ENCODE data around the gene CRP.

Gene CRP

GRCh38 chr1:159715855-159716254 lies 1.5 kb upstream of the CRP start:
- no peak for ATAC-seq (ENCODE audit: insufficient read depth, low read depth)
- H3K27ac ChIP-seq (ENCODE audit: low read length): no peak overlapping the region
- TF ChIP-seq EZH2 (IDR thresholded peaks at IDR 0.05; ENCODE audit: borderline replicate concordance, low read depth, low read length, severe bottlenecking): no peak
- TF ChIP-seq, protein P1, sequence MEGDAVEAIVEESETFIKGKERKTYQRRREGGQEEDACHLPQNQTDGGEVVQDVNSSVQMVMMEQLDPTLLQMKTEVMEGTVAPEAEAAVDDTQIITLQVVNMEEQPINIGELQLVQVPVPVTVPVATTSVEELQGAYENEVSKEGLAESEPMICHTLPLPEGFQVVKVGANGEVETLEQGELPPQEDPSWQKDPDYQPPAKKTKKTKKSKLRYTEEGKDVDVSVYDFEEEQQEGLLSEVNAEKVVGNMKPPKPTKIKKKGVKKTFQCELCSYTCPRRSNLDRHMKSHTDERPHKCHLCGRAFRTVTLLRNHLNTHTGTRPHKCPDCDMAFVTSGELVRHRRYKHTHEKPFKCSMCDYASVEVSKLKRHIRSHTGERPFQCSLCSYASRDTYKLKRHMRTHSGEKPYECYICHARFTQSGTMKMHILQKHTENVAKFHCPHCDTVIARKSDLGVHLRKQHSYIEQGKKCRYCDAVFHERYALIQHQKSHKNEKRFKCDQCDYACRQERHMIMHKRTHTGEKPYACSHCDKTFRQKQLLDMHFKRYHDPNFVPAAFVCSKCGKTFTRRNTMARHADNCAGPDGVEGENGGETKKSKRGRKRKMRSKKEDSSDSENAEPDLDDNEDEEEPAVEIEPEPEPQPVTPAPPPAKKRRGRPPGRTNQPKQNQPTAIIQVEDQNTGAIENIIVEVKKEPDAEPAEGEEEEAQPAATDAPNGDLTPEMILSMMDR (IDR thresholded peaks at IDR 0.05; ENCODE audit: borderline replicate concordance, extremely low read depth, low read length, poor library complexity, severe bottlenecking): no peak

DNA sequence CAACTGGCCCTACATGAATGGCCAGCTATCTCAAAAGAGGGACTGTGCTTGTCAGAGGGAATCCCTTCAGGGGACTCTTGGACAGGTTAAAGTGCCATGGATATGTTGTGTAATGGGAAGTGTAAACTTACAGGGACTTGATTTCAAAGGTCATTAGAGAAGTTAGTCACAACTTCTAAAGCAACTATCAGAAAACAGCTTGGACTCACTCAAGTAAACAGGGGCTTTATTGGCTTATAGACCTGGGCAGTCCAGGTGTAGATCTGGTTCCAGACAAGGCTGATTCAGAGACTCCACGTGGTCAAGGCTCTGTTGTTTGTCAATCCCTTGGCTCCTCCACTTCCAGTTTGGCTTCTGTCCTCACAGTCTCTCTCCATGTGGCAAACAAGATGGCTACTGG lies 2.3 kb downstream of the CRP start:
- Histone ChIP-seq H3K27ac (ENCODE audit: low read length) (no peak overlapping the region), H3K9ac (ENCODE audit: low read depth, low read length) (no peak overlapping the region), H3K4me1 (ENCODE audit: insufficient read depth, low read length) (no peaks in the 10 kb centered on the region), H4K20me1 (ENCODE audit: insufficient read depth, low read length) (no peaks in the 10 kb centered on the region), H3K9me3 (ENCODE audit: insufficient read depth, low read length, severe bottlenecking) (no peaks in the 10 kb centered on the region), H2AFZ (ENCODE audit: low read depth, low read length) (no peak overlapping the region), H3K4me3 (ENCODE audit: low read depth in 1 of 2, low read length in 2 of 2) (no peak overlapping the region), H3K27me3 (ENCODE audit: insufficient read depth, low read length, poor library complexity) (peaks cover 5% of the 10 kb centered on the region), H3K36me3 (ENCODE audit: insufficient read depth, low read length) (no peaks in the 10 kb centered on the region), H3K4me2 (ENCODE audit: insufficient read depth, low read length) (no peak overlapping the region), H3K79me2 (ENCODE audit: insufficient read depth, low read length) (no peaks in the 10 kb centered on the region)
- DNase-seq: no peak
- TF ChIP-seq EZH2 (IDR thresholded peaks at IDR 0.05; ENCODE audit: borderline replicate concordance, low read depth, low read length, severe bottlenecking): no peak
- TF ChIP-seq, protein P1 (IDR thresholded peaks at IDR 0.05; ENCODE audit: borderline replicate concordance, extremely low read depth, low read length, poor library complexity, severe bottlenecking): no peak
- no peak for ATAC-seq (ENCODE audit: insufficient read depth, low read depth)

More at GRCh38 chr1:159715855-159716254, 1.5 kb upstream of the CRP start:
- H3K4me3 ChIP-seq (ENCODE audit: low read depth in 1 of 2, low read length in 2 of 2): no peak overlapping the region
- no peak for DNase-seq
- no peak overlapping the region for H3K9ac ChIP-seq (ENCODE audit: low read depth, low read length)
- no peak overlapping the region for H2AFZ ChIP-seq (ENCODE audit: low read depth, low read length)
- H3K4me2 ChIP-seq (ENCODE audit: insufficient read depth, low read length): no peak overlapping the region
- H4K20me1 ChIP-seq (ENCODE audit: insufficient read depth, low read length): no peaks in the 10 kb centered on the region
- no peaks in the 10 kb centered on the region for H3K79me2 ChIP-seq (ENCODE audit: insufficient read depth, low read length)
- no peaks in the 10 kb centered on the region for H3K4me1 ChIP-seq (ENCODE audit: insufficient read depth, low read length)
- H3K9me3 ChIP-seq (ENCODE audit: insufficient read depth, low read length, severe bottlenecking): peaks cover 19% of the 10 kb centered on the region
- no peaks in the 10 kb centered on the region for H3K27me3 ChIP-seq (ENCODE audit: insufficient read depth, low read length, poor library complexity)
- H3K36me3 ChIP-seq (ENCODE audit: insufficient read depth, low read length): no peaks in the 10 kb centered on the region

GRCh38 chr1:159707472-159708260 lies 6.7 kb downstream of the CRP start:
- no peaks in the 10 kb centered on the region for H3K4me1 ChIP-seq (ENCODE audit: insufficient read depth, low read length)
- H4K20me1 ChIP-seq (ENCODE audit: insufficient read depth, low read length): no peaks in the 10 kb centered on the region
- no peaks in the 10 kb centered on the region for H3K79me2 ChIP-seq (ENCODE audit: insufficient read depth, low read length)
- no peaks in the 10 kb centered on the region for H3K36me3 ChIP-seq (ENCODE audit: insufficient read depth, low read length)
- H3K4me2 ChIP-seq (ENCODE audit: insufficient read depth, low read length): no peak overlapping the region
- no peak overlapping the region for H3K4me3 ChIP-seq (ENCODE audit: low read depth in 1 of 2, low read length in 2 of 2)
- H3K27ac ChIP-seq (ENCODE audit: low read length): no peak overlapping the region
- DNase-seq: no peak
- no peaks in the 10 kb centered on the region for H3K9me3 ChIP-seq (ENCODE audit: insufficient read depth, low read length, severe bottlenecking)
- no peak for ATAC-seq (ENCODE audit: insufficient read depth, low read depth)
- H2AFZ ChIP-seq (ENCODE audit: low read depth, low read length): no peak overlapping the region
- TF ChIP-seq EZH2 (IDR thresholded peaks at IDR 0.05; ENCODE audit: borderline replicate concordance, low read depth, low read length, severe bottlenecking): no peak
- TF ChIP-seq, protein P1 (IDR thresholded peaks at IDR 0.05; ENCODE audit: borderline replicate concordance, extremely low read depth, low read length, poor library complexity, severe bottlenecking): no peak
- no peak overlapping the region for H3K9ac ChIP-seq (ENCODE audit: low read depth, low read length)
- H3K27me3 ChIP-seq (ENCODE audit: insufficient read depth, low read length, poor library complexity): peaks cover 5% of the 10 kb centered on the region
